BE2C (cell line): ENCODE data around the gene PIK3AP1.

ENCODE experiments used
- DNase-seq: peaks from one replicate; pipeline ENCODE4 v3.0.0-alpha.2; 2020
- H3K27me3 ChIP-seq: fragments of 250-450 bp; sonication (Bioruptor Pico); 2 replicates; pipeline ENCODE4 v1.5.1; 2020; ENCODE audit warnings: mild to moderate bottlenecking
- H3K36me3 ChIP-seq: fragments of 250-450 bp; sonication (Bioruptor Pico); 2 replicates; pipeline ENCODE4 v1.5.1; 2020; ENCODE audit warnings: mild to moderate bottlenecking
- H3K4me1 ChIP-seq: fragments of 250-450 bp; sonication (Bioruptor Pico); 2 replicates; pipeline ENCODE4 v1.5.1; 2020
- H3K4me3 ChIP-seq: 2 replicates; pipeline ENCODE4 v1.5.1; 2011; ENCODE audit warnings: low read depth, low read length
- H3K9me3 ChIP-seq: fragments of 250-450 bp; sonication (Bioruptor Pico); 2 replicates; pipeline ENCODE4 v1.5.1; 2020
- TF ChIP-seq, protein P1 (sequence below): IDR thresholded peaks from 2 replicates; pipeline ENCODE4 v1.5.1; 2012; ENCODE audit warnings: mild to moderate bottlenecking, low read depth, low read length

Gene PIK3AP1

DNA sequence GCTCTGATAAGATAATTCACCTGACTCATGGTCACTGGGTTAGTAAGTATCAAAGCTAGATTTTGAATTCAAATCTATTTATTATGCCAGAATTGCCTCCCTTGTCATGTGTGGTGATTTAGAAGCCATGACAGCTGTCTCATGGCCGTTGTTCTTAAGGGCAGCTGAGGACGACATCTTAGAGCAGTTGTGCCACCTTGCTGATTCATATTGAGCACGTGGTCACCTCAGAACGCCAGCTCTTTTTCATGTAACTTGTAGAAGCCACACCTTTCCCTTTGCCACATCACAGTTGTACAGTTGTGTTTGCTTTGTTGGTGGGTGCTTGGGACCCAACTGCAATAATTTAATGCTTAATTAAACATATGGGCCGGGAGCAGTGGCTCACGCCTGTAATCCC, 4.3 kb upstream of the PIK3AP1 start:
- no peaks in the 10 kb centered on the region for H3K4me1 ChIP-seq
- H3K9me3 ChIP-seq = no peaks in the 10 kb centered on the region
- TF ChIP-seq, protein P1, sequence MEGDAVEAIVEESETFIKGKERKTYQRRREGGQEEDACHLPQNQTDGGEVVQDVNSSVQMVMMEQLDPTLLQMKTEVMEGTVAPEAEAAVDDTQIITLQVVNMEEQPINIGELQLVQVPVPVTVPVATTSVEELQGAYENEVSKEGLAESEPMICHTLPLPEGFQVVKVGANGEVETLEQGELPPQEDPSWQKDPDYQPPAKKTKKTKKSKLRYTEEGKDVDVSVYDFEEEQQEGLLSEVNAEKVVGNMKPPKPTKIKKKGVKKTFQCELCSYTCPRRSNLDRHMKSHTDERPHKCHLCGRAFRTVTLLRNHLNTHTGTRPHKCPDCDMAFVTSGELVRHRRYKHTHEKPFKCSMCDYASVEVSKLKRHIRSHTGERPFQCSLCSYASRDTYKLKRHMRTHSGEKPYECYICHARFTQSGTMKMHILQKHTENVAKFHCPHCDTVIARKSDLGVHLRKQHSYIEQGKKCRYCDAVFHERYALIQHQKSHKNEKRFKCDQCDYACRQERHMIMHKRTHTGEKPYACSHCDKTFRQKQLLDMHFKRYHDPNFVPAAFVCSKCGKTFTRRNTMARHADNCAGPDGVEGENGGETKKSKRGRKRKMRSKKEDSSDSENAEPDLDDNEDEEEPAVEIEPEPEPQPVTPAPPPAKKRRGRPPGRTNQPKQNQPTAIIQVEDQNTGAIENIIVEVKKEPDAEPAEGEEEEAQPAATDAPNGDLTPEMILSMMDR = no peak
- H3K36me3 ChIP-seq = no peaks in the 10 kb centered on the region
- H3K27me3 ChIP-seq = no peaks in the 10 kb centered on the region
- no peak overlapping the region for H3K4me3 ChIP-seq
- no peak for DNase-seq

DNA sequence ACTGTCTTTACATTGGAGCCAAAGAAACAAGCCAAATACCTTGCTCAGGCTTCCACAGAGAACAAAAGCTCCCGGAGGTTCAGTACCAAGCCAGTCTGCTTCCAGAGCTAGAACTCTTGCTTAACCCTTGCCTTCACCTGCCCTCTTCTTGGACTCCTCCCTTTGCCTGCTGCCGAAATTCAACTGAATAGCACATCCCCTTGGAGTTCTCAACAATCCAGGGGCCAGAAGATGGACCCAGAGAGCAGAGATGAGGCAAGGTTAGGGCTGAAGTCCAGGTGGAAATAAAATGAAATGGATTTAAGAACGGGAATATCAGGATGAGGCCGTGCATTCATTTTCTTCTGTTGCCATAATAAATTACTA, 876 bp upstream of the PIK3AP1 start:
- TF ChIP-seq, protein P1 = peak; percentile 3; the same call in 1 of the 2 replicates
- DNase-seq = no peak

DNA sequence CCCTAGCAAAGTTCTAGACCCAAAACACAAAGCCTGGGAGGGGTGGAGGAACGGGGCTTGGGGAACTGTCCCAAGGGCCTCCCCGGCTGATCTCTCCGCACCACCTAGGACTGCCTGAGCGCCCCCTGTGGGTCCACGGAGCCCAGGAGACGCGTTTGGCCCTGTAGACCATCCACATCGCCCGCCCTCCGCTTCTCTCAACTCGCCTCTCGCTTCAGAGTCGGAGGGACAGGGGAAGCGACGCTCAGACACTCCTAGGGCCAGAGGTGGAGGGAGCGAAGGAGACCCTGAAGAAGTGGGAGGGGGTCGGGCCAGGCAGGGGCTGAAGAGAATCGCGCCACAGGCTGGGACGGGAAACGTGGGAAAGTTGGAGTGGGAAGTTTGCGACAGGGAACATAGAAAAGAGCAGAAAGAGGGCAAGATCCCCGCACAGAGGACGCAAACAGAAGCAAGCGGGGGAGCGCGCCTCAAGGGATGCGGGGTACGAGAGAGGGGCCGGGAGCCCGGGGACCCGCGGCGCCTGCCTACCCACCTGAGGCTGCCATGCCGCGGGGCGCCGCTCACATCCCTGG, 378 bp downstream of the PIK3AP1 start:
- Histone ChIP-seq H3K36me3 (no peaks in the 10 kb centered on the region), H3K27me3 (no peaks in the 10 kb centered on the region), H3K4me3 (peak overlapping the region; percentile 59), H3K9me3 (no peaks in the 10 kb centered on the region), H3K4me1 (no peaks in the 10 kb centered on the region)
- peak; percentile 19 for DNase-seq
- TF ChIP-seq, protein P1 = 0 out of 2 replicates have a peak, but pooled peaks have one; percentile 21

More for the DNA sequence above, 876 bp upstream of the PIK3AP1 start:
- Histone ChIP-seq H3K36me3 (no peaks in the 10 kb centered on the region), H3K27me3 (no peaks in the 10 kb centered on the region), H3K9me3 (no peaks in the 10 kb centered on the region), H3K4me1 (no peaks in the 10 kb centered on the region), H3K4me3 (peak overlapping the region; percentile 59)

DNA sequence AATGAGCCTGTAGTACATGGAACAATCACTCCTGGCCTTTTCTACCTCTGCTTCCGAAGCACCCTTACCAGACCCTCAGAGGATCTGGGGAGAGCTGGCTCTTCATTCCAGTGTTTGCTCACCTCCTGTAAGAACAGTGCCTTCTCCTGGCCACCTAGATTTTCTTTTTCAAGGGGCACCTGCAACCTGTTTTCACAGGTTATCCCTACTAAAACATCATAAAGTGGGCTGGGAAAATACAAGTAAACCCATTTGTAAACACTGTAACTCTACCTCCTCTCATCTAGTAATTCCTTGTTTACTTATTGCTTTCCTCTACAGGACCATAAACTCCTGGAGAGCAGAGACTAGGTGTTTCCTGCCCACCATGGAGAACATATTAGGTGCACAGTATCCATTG, 1.1 kb downstream of the PIK3AP1 start:
- H3K27me3 ChIP-seq = no peaks in the 10 kb centered on the region
- no peak for DNase-seq
- TF ChIP-seq, protein P1 = no peak
- H3K4me1 ChIP-seq = no peaks in the 10 kb centered on the region
- no peaks in the 10 kb centered on the region for H3K9me3 ChIP-seq
- H3K36me3 ChIP-seq = no peaks in the 10 kb centered on the region
- no peak overlapping the region for H3K4me3 ChIP-seq

DNA sequence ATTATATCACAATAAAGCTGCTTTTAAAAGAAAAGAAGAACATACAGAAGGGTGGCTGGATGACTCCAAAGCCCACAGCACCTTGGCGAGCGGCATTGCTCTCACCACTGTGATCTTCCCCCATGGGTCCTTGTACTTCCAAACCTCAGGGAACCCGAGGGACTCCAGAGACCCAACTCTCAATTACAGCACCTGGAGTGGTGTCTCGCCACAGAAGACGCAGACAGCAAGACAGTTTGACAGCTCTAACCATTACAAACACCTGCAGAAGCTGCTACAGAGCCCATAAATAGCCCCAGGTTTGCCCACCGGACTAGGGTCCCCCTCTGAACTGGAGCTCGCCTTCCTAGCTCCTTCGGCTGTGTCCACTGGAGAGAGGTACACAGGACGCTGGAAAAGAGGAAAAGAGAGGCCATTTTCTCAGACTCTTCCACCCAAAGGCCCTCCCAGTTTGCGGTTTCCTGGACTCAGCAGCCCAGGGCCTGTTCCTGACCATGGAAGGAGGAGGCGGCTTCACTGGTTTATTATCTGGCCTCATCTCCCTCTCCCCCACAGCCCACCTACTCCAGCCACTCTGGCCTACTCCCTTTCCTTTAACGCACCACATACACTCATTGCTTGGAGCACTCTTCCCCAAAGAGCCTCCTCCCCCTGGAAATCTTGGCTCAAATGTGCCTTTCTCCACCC, 1.9 kb downstream of the PIK3AP1 start:
- Histone ChIP-seq H3K9me3 (no peaks in the 10 kb centered on the region), H3K4me3 (no peak overlapping the region)
- DNase-seq = no peak

DNA sequence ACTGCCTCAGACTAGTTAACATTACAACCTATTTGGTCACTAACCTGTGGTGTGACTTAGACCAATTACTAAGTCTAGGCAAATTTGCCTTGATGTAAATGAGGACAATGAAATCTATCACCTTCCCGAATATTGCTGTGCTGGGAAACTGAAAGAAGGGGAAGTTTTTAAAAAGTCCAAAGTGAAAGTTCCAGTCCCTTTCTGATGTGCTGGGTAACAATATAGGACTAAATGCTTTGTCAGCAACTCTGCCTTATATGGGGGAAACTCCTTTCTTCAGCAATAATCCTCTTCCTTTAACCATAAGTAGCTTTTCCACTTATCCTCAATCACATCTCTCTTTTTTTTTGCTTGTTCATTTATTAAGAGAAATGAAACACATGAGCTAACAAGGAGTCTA, 3.9 kb downstream of the PIK3AP1 start:
- Histone ChIP-seq H3K36me3 (no peaks in the 10 kb centered on the region), H3K9me3 (no peaks in the 10 kb centered on the region), H3K4me1 (no peaks in the 10 kb centered on the region), H3K4me3 (no peak overlapping the region), H3K27me3 (no peaks in the 10 kb centered on the region)
- no peak for DNase-seq
- TF ChIP-seq, protein P1 = no peak

More for the DNA sequence above, 1.9 kb downstream of the PIK3AP1 start:
- TF ChIP-seq, protein P1 = no peak
- Histone ChIP-seq H3K36me3 (no peaks in the 10 kb centered on the region), H3K27me3 (no peaks in the 10 kb centered on the region), H3K4me1 (no peaks in the 10 kb centered on the region)
